ENCODE results near the gene ATP2B2.
"Not testable (repeated sequence)": the region's sequence is repeated elsewhere in the genome, so short reads cannot be mapped to it uniquely, and the experiment has no call there.

ATP2B2 gene

GRCh38 chr3:10547841-10548783, 42.7 kb upstream of the ATP2B2 start:
- Mint-ChIP-seq H3K27ac (no peak overlapping the region), H3K27me3 (ENCODE audit: low read depth) (peaks cover 20% of the 10 kb centered on the region), H3K36me3 (ENCODE audit: low read depth) (no peaks in the 10 kb centered on the region), H3K9me3 (peaks cover 1% of the 10 kb centered on the region), H3K4me3 (no peak overlapping the region), H3K4me1 (peaks cover 16% of the 10 kb centered on the region)
- TF ChIP-seq CTCF (IDR thresholded peaks at IDR 0.05; ENCODE audit: unreplicated experiment in 3 of 3), result no peak

- Mint-ChIP-seq H3K27me3 (ENCODE audit: low read depth) (peaks cover 23% of the 10 kb centered on the region), H3K4me1 (peaks cover 11% of the 10 kb centered on the region), H3K27ac (no peak overlapping the region), H3K9me3 (peaks cover 7% of the 10 kb centered on the region), H3K36me3 (ENCODE audit: low read depth) (no peaks in the 10 kb centered on the region), H3K4me3 (no peak overlapping the region)
- TF ChIP-seq CTCF (IDR thresholded peaks at IDR 0.05; ENCODE audit: unreplicated experiment in 3 of 3), result no peak
These were observed 42.0 kb upstream of the ATP2B2 start for GRCh38 chr3:10547413-10547812.

- H3K4me1 Mint-ChIP-seq, result peaks cover 11% of the 10 kb centered on the region
- H3K36me3 Mint-ChIP-seq (ENCODE audit: low read depth), result no peaks in the 10 kb centered on the region
- H3K4me3 Mint-ChIP-seq, result no peak overlapping the region
- TF ChIP-seq CTCF (IDR thresholded peaks at IDR 0.05; ENCODE audit: unreplicated experiment in 3 of 3), result no peak
- peaks cover 11% of the 10 kb centered on the region for H3K9me3 Mint-ChIP-seq
- H3K27ac Mint-ChIP-seq, result no peak overlapping the region
- peaks cover 23% of the 10 kb centered on the region for H3K27me3 Mint-ChIP-seq (ENCODE audit: low read depth)
These were observed 41.5 kb upstream of the ATP2B2 start for GRCh38 chr3:10546820-10547263.

- TF ChIP-seq CTCF (IDR thresholded peaks at IDR 0.05; ENCODE audit: unreplicated experiment in 3 of 3), result no peak
- peaks cover 11% of the 10 kb centered on the region for H3K4me1 Mint-ChIP-seq
- H3K27me3 Mint-ChIP-seq (ENCODE audit: low read depth), result peaks cover 19% of the 10 kb centered on the region
- H3K4me3 Mint-ChIP-seq, result no peak overlapping the region
- H3K27ac Mint-ChIP-seq, result no peak overlapping the region
- peaks cover 18% of the 10 kb centered on the region for H3K9me3 Mint-ChIP-seq
- no peaks in the 10 kb centered on the region for H3K36me3 Mint-ChIP-seq (ENCODE audit: low read depth)
These were observed 40.8 kb upstream of the ATP2B2 start for GRCh38 chr3:10546181-10546624.

- no peak overlapping the region for H3K27ac Mint-ChIP-seq
- H3K4me1 Mint-ChIP-seq, result no peaks in the 10 kb centered on the region
- no peak for TF ChIP-seq CTCF (IDR thresholded peaks at IDR 0.05; ENCODE audit: unreplicated experiment in 3 of 3)
- H3K27me3 Mint-ChIP-seq (ENCODE audit: low read depth), result peaks cover 9% of the 10 kb centered on the region
- peaks cover 33% of the 10 kb centered on the region for H3K9me3 Mint-ChIP-seq
- no peaks in the 10 kb centered on the region for H3K36me3 Mint-ChIP-seq (ENCODE audit: low read depth)
- H3K4me3 Mint-ChIP-seq, result no peak overlapping the region
These were observed 37.1 kb upstream of the ATP2B2 start for GRCh38 chr3:10542518-10542917.

GRCh38 chr3:10540347-10540746, 35.0 kb upstream of the ATP2B2 start:
- H3K36me3 Mint-ChIP-seq (ENCODE audit: low read depth); H3K4me1 Mint-ChIP-seq; H3K27me3 Mint-ChIP-seq (ENCODE audit: low read depth); H3K27ac Mint-ChIP-seq; H3K4me3 Mint-ChIP-seq: not testable (repeated sequence)
- peaks cover 33% of the 10 kb centered on the region for H3K9me3 Mint-ChIP-seq

All from nephron (organoid).